Upper lobe of left lung (tissue), 4 donors: ENCODE results near the gene CXCL12.

Experiments used
- CTCF ChIP-seq, 6 experiments: fragments of 450-650 bp in 4 of 6; fragments of 200-600 bp in 2 of 6; sonication (generic) in 2 of 6; IDR thresholded peaks; one replicate each; pipeline ENCODE4 v1.5.1; 2016 to 2019; ENCODE audit warnings: antibody characterized with exemption in 6 of 6
- POLR2AphosphoS5 ChIP-seq, 2 donors: sonication (generic); formaldehyde crosslinking; IDR thresholded peaks; one replicate each; pipeline ENCODE4 v1.5.1; 2017; ENCODE audit warnings: antibody characterized with exemption in 2 of 2

- no peak for TF ChIP-seq POLR2AphosphoS5 (IDR thresholded peaks at IDR 0.05)
- TF ChIP-seq CTCF (IDR thresholded peaks at IDR 0.05), result no peak
Observed at GRCh38 chr10:44382131-44382858, 2.6 kb downstream of the CXCL12 start.
